M059J (cell line): Measurements from ENCODE around the gene SUPT6H. TPM values are rescaled to one million over a fixed set of nuclear protein-coding genes. Genes with fewer than 3 reads are reported as not detected.
"Not testable (repeated sequence)": the region's sequence is repeated elsewhere in the genome, so short reads cannot be mapped to it uniquely, and the experiment has no call there.

Source experiments
- DNase-seq: peaks from one replicate; pipeline ENCODE4 v3.0.0-alpha.2; 2012; ENCODE audit warnings: low read depth
- total RNA-seq: library from RNA; depleted of rRNA; stranded (reverse); fragments of >200 nt; shearing (Covaris generic); gene quantifications from 2 replicates; pipeline ENCODE4 v1.2.3, GENCODE V29; 2014

SUPT6H gene
- total RNA-seq, 1 experiment from 2014 or later = 28.1 TPM

- DNase-seq = no peak
Measured at GRCh38 chr17:28719021-28719433, 57.0 kb downstream of the SUPT6H start.

DNA sequence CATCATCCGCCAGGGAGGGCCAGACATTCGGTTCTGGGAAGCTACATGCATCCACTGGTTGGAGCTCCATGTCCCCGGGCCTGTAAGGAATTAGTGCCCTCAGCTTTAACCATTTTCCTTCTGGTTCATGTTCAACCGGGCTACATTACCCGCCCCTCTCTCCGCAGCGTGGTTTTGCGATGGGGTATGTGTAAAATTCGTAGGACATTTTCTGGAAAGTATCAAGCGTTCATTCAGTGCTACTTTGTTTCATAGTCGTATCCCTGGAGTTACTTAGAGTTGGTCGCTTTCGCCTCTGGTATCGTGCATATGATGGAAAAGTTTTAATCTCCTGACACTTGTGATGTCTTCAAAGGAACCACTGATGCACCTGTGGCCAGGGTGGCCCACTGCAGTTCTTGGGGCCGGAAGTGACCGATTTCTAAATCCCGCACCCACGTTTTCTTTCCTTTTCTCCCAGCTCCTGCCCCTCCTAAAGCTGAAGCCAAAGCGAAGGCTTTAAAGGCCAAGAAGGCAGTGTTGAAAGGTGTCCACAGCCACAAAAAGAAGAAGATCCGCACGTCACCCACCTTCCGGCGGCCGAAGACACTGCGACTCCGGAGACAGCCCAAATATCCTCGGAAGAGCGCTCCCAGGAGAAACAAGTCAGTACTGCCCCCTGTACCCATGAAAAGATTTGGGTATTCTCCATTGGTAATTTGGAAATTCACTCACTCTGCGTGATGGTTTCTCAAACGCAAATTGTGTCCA is 58.4 kb downstream of the SUPT6H start:
- no peak for DNase-seq

- not testable (repeated sequence) for DNase-seq
Measured at GRCh38 chr17:28720997-28721329, 59.0 kb downstream of the SUPT6H start.

DNA sequence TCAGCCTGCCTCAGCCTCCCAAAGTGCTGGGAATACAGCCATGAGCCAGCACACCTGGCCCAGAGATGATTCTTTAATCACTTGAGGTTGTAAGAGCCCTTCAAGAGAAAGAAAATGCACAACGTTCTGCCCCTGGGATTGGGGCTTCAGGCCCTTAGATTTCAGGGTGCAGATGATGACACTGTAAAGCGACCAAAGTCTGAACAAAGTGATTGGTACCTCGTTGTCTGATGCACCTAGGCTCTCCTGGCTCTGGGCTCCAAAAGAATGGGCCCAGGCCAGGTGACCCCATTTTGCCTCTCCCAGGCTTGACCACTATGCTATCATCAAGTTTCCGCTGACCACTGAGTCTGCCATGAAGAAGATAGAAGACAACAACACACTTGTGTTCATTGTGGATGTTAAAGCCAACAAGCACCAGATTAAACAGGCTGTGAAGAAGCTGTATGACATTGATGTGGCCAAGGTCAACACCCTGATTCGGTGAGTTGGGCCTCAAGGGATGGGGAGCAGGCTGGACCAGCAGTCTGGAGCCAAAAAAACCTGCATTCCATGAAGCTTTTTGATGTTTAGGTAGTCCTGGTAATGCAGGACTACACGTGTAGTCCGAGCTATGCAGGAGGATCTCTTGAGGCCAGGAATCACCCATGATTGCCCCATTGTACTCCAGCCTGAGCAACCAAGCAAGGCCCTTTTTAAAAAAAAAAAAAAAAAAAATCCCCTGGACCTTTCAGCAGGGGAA is 60.6 kb downstream of the SUPT6H start:
- DNase-seq = no peak

DNA sequence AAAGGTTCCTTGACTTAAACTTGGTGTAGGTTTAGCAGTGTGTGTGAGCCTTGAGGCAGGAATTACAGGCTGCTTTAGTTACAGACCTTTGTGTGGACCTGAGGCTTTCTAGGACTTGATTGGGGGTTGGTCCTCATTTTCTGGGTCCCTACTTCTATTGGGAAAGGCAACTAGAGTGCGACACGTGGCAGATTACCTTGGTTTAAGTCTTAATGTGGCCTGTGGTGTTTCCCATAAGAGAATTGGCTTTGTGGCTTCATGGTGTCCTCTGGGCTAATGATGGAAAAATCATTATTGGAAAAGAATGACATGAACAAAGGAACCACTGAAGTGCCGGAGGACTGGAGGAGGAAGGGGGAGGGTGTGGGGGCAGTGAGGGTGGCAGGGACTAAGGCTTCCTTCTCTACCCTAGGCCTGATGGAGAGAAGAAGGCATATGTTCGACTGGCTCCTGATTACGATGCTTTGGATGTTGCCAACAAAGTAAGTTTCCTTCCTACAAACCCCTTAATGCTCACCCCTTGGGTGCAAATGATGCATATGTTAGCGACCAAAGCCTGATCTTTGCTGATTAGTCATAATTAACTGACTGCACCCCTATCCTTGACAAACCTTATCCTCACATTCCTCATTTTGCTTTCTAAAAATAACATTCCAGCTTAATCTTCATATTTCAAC is 61.3 kb downstream of the SUPT6H start:
- no peak for DNase-seq

GRCh38 chr17:28723836-28724499 is 62.0 kb downstream of the SUPT6H start:
- not testable (repeated sequence) for DNase-seq

GRCh38 chr17:28724500-28725165 is 62.6 kb downstream of the SUPT6H start:
- no peak for DNase-seq

- peak; percentile 68 for DNase-seq
Measured at GRCh38 chr17:28725166-28725659, 63.2 kb downstream of the SUPT6H start.

DNA sequence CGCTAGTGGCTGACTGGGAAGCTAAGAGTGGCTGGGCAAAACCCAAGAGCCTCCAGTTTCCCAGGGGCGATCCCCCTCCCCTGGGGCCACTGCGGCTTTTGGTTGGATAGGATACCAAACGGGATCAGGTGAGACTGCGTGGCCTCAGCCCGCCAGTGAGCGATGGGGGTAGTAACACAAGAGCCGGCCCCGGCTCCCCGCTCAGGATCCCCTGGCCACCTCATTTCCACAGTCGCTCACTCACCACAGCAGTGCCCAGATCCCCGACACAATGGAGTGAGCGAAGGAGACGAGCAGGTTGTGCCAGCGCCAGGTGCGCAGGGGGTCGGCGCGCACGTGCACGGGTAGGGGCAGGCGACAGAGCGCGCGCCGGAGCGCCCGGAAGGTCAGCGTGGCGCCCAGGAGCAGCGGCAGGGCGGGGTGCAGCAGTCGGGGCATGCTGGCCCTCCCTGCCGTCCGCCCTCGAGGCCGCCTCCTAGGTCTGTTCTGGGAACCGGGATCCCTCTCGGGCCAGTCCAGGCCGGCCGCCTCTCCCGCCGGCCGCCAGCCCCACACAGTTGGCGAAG is 63.7 kb downstream of the SUPT6H start:
- peak; percentile 75 for DNase-seq

- DNase-seq = peak; percentile 61
Measured at GRCh38 chr17:28726226-28726626, 64.2 kb downstream of the SUPT6H start, which contains the start of gene TLCD1. Gene TLCD1 (minus strand): TSS chr17:28726233. CDS start chr17:28726097, 136 bp downstream.

- peak; percentile 95 for DNase-seq
Measured at GRCh38 chr17:28726627-28727491, 64.9 kb downstream of the SUPT6H start.

GRCh38 chr17:28728364-28729200 is 66.6 kb downstream of the SUPT6H start, which contains the start of gene NEK8:
Gene NEK8 (plus strand): TSS chr17:28728788. CDS start chr17:28728814, 26 bp downstream.
- peak; percentile 90 for DNase-seq

DNA sequence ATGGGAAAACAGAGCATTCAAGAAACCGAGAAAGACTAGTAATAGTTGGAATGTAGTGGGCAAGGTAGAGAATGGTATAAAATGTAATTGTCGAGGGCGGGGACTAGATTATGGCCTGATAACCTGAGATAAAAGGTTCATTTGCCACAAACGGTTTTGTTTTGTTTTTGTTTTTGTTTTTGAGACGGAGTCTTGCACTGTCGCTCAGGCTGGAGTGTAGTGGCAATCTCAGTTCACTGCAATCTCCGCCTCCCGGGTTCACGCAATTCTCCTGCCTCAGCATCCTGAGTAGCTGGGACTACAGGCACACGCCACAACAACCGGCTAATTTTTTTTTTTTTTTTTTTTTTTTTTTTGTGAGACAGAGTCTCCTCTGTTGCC is 67.9 kb downstream of the SUPT6H start:
- no peak for DNase-seq

GRCh38 chr17:28733346-28733745 is 71.3 kb downstream of the SUPT6H start:
- DNase-seq = peak; percentile 22

DNA sequence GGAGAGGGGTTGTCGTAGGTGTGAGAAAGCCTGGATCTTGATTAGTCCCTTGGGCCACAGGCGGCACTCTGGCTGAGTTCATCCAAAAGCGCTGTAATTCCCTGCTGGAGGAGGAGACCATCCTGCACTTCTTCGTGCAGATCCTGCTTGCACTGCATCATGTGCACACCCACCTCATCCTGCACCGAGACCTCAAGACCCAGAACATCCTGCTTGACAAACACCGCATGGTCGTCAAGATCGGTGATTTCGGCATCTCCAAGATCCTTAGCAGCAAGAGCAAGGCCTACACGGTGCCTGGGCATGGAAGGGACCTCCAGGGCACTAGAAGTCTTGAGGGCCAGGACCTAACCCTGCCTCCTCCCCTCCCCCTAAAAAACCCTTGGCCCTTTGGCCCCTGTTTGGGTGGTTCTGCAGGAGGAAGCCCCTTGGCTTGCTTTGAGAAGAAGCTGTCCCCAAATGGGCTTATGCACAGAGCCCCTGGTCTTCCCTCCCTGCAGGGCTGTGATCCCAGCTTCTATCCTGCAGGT is 72.8 kb downstream of the SUPT6H start:
- no peak for DNase-seq

DNA sequence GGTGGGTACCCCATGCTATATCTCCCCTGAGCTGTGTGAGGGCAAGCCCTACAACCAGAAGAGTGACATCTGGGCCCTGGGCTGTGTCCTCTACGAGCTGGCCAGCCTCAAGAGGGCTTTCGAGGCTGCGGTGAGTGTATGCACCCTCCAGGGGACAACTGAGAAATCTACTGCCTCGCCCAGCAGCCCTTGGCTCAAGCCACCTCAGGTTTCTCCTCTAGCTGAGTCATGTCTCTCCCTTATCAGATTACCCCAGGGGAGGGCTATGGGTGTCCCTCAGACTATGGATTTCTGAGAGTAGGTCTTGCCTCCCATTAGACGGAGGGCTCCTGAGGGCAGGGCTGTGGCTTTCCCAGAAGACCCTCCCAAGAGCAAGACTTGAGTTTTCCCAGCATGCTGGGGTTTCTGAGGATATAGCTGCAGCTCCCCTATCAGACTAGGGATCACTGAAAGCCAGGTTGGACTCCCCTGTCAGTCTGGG is 73.3 kb downstream of the SUPT6H start:
- DNase-seq = peak; percentile 78

- not testable (repeated sequence) for DNase-seq
Measured at GRCh38 chr17:28735913-28736769, 74.1 kb downstream of the SUPT6H start.
